KG1 (cell line): ENCODE measurements around the gene RNF166.
A peak's percentile ranks its signal among the peaks of the same experiment; 100 is the strongest.

Source experiments
- DNase-seq: peaks from one replicate; lab custom pipeline; 2025; lab: John Stamatoyannopoulos, UW

Gene RNF166

DNA sequence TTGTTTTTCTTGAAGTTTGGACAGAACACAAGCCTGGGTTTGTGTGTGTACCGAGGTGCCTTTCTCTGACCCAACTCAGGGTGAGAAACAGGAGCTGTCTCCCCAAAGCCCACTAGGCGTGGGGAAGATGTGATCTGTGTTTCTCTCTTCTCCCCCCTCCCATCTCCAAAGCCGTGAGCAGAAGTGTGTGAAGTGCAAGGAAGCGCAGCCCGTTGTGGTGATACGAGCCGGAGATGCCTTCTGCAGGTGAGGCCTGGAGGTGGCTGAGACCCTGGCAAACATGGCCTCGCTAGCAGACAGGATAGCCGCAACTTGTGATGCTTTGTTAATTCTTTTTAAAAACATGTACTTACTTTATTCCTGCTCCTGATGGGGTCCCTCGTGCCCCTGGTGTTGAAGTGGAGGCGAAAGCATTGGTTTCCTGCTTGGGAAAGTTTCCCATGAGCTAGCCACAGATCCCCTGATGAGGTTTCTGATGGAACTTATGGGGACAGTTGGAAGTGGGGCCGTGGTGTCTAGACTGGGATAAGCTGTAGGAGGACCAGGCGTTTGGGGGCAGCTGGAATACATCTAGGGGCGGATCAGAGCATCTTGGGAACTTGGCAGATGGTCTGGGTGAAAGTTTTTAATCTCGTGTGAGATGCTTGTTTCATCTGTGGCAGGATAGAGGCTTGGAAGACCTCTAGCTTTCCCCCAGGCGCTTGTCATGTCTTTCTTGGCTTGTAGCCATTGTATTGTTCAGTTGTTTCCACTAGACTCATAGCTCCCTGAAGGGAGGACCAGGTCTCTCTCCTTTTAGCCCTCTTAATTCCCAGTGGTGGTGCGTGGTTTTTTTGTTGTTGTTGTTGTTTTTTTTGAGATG lies 988 bp upstream of the RNF166 start:
- DNase-seq, result no peak

DNA sequence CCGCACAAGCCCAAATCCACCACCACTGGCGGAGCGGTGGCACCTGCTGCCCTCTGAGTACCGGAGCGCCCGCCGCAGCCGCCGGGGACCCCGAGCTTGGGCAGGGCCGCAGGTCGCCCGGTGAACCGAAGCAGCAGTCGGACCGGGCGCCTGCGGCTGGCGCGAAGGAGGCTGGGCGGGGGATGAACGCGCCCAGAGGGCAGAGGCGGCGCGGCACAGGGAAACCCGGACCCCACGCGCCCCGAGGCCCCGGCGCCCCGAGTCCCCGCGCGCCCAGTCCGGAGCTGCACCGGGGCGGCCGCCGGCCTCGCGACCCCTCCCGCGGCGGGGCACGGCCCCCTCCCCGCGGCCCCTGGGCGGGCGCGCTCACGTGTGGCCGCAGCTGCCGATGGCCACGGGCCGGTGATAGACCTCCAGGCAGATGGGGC lies 393 bp downstream of the RNF166 start:
- DNase-seq, result no peak

DNA sequence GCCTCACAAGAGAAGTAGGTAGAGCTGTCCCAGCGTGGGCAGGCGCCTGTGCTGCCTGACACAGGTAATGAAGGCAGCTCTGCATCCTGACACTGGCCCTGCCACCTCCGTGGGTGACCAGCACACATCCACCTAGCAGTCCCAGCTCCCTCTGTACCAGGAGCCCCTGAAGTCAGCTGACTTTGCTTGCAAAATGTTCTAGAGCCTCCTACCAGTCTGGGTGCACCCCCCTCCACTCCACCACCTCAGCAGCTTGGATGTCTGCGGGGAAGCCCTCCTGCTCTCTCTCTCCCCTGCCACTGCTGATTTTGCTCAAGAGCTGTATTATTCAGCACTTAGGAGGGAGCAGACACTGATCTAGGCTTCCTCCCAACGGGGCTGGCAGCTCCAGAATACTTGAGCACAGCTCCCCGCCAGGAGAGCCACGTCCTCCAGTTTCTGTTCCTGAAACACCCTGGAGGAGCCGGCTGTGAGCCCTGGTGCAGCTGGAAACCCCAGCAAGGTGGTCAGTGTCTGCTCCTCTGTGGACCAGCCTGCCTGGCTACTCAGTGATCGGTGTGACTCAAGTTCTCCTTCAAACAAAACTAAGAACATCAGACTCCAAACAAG lies 1.0 kb downstream of the RNF166 start:
- no peak for DNase-seq

DNA sequence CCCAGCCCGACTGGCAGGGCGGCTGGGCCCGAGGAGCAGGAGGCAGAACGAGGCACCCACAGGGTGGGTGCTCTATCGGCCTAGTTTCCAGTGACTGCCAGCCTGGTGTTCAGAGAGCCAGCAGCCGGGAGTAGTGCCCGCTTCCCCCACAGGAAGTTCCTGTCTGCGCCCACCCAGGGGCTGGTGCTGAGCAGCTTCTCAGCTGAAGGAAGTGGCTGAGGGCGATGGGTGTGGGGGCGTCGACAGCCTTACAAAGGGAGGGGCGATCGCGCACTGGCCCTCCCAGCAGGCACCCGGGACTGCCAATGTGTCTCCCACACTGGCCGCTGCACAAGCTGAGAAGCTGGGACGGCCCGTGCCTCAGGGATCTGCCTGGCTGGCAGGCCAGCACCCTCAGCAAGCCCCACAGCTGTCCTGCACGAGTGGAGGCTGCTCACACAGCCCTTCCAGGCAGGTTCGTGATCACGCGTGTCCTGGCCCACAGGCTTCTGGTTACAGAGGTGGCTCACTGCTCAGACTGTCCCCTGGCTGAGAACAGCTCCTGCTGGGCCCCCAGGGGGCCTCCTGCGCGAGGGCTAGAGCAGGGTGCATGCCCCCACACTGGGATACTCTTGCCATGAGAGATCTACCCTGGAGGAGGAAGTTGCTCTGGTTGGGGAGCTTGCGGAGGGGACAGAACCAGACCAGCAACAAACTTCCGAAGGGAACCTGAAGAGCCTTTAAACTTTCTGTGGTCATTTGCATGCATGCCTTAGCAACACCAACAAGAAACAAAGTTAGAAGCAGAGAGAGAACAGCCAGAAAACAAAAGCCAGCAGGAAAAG lies 2.5 kb downstream of the RNF166 start:
- peak; percentile 90 for DNase-seq

GRCh38 chr16:88702371-88703210 lies 3.6 kb downstream of the RNF166 start:
- DNase-seq, result no peak

DNA sequence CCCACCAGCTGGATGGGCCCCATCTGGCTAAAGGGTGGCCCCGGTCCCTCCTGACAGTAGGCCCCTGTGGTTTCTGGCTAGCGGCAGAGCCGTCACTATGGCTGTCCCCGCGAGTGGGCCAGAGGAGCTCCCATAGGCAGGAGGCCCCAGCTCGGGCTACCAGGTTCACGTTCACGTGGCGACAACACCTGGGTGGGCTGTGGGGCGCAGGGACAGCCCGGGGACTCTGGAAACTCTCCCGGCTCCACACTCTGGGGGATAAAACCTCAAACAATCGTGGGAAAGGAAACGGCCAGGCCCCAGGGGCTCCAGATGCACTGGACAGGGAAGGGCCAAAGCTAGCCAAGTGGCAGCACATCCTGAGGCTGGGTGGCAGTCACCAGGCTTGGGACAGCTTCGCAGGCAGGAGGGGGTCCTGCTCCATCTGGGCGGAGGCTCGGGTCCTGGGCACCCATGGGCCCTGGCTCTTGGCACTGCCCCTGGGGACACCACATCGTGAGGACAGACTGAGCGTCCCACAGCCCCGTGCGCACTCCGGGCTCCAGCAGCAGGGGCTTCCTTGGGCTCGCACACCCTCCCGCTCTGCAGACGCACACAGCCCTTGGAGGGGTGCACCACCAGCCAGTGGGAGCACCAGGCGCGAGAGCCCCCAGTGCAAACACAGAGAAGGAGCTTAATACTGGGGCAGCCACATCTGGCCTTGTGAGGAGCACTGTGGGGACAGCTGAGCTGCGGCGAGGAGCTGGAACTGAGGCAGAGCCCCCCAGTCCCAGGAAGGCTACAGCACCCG lies 4.4 kb downstream of the RNF166 start:
- DNase-seq, result no peak

- DNase-seq, result peak; percentile 93
These were observed 5.3 kb downstream of the RNF166 start for GRCh38 chr16:88700636-88701482.

DNA sequence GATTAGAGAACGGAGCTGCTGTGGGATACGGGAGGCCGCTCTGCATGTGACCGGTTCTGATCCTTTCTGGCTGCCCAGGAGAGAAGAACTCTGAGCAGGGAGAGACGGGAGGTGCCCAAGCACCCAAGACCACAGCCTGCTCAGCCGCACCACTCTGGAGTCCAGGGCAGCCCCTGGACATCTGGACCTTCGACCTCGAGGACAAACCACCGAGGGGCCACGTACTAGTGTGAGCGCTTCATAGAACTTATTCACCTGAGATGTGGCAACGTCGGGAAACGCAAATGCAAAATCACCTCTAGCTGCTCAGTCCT lies 5.9 kb downstream of the RNF166 start:
- no peak for DNase-seq

DNA sequence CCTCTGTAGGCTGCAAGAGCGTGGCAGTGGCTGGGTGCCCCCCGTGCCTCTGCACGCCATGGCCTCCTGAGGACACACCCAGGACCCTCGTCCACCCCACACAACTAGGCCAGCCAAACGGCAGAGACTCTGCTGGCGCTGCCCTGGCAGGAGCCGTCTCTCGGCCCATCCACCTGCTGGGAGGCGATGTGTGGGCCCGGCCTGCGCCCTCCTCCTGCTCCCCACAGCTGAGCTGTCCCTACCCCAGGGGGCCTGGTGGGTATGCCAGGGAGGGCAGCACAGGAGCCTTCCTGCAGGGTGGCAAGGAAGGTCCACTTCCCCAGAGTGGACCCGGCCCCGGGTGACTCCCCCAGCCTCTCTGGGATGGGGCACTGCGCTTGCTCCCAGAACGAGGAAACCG lies 7.0 kb downstream of the RNF166 start:
- DNase-seq, result no peak

GRCh38 chr16:88698646-88699045 lies 7.6 kb downstream of the RNF166 start:
- no peak for DNase-seq

GRCh38 chr16:88697831-88698615 lies 8.2 kb downstream of the RNF166 start:
- DNase-seq, result no peak

- no peak for DNase-seq
These were observed 8.9 kb downstream of the RNF166 start for GRCh38 chr16:88697116-88697830.

GRCh38 chr16:88696441-88696840 lies 9.8 kb downstream of the RNF166 start:
- DNase-seq, result no peak

DNA sequence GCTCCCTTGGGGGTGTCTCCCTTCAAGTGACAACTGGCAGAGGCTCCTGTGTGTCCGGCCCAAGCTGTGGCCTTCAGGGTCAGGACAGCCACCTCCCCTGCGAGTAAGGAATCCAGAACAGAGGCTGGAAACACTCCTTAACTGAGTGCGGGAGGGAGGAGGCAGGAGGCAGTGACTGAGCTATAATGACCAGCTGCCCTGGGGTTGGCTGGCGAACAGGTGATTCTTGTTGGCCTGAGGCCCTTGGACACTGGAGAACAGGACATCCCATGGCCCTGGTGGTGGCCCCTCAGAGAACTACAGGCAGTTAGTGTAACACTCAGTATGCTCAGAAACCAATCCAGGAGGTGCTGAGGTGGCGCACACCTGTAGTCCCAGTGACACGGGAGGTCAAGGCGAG lies 10.5 kb downstream of the RNF166 start:
- DNase-seq, result no peak

GRCh38 chr16:88695218-88695617 lies 11.0 kb downstream of the RNF166 start:
- no peak for DNase-seq

- DNase-seq, result no peak
These were observed 11.8 kb downstream of the RNF166 start for GRCh38 chr16:88694221-88695087.

DNA sequence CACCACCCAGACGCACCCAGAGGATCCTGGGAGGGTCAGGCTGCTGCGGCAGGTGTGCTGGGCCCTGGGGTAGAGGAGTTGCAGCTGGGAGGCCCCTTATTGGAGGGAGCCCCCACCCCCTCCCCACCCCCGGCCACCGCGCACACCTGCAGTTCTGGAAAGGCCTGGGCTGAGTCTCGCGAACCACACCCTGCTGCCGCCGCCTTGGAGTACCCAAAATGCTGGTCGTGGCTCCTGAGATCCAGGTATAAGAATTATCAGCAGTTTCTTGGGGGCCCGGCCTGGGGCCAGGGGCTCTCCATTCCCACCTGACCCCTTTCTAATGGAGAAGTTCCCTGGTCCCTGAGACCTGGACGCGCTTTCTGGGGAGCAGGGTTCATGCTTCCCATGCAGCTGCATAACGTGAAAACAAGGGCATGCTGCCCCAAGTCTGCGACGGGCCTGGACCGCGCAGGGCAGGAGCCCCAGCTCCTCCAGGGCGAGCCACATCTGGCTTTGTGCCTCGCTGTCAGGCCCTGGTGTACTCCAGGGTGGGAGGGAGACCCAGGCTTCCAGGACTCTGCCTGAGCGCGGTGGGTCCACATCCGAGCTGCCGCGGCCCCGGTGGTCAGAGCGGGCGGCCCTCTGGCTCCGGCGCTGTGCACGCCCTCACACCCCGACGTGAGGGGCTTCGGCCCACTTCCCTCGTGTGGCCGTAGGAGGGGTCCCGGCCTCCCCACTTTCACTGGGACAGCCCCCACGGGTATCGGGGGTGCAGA lies 12.6 kb downstream of the RNF166 start:
- no peak for DNase-seq
